NCI-H2171 (cell line): Measurements from ENCODE around the gene MEIOB.
"Not testable (repeated sequence)": the region's sequence is repeated elsewhere in the genome, so short reads cannot be mapped to it uniquely, and the experiment has no call there.

ENCODE experiments used
- DNase-seq: peaks from one replicate; lab custom pipeline; 2025; lab: John Stamatoyannopoulos, UW

MEIOB gene

GRCh38 chr16:1815461-1815860, 56.5 kb downstream of the MEIOB start:
- no peak for DNase-seq

- peak; percentile 58 for DNase-seq
These were observed 59.2 kb downstream of the MEIOB start for GRCh38 chr16:1812732-1813163.

GRCh38 chr16:1810536-1810935, 61.4 kb downstream of the MEIOB start:
- no peak for DNase-seq

GRCh38 chr16:1810106-1810505, 61.9 kb downstream of the MEIOB start:
- no peak for DNase-seq

- no peak for DNase-seq
These were observed 62.6 kb downstream of the MEIOB start for GRCh38 chr16:1809281-1809801.

- DNase-seq = no peak
These were observed 63.3 kb downstream of the MEIOB start for GRCh38 chr16:1808691-1809090.

GRCh38 chr16:1807626-1808025, 64.3 kb downstream of the MEIOB start:
- DNase-seq = no peak

- DNase-seq = no peak
These were observed 71.3 kb downstream of the MEIOB start for GRCh38 chr16:1800701-1801100.

- not testable (repeated sequence) for DNase-seq
These were observed 72.7 kb downstream of the MEIOB start for GRCh38 chr16:1799263-1799662.

GRCh38 chr16:1794908-1795666, 76.9 kb downstream of the MEIOB start:
- DNase-seq = no peak

- no peak for DNase-seq
These were observed 77.6 kb downstream of the MEIOB start for GRCh38 chr16:1794221-1794871.

- no peak for DNase-seq
These were observed 78.3 kb downstream of the MEIOB start, which contains the start of gene IGFALS for GRCh38 chr16:1793578-1794220. Gene IGFALS, minus strand, starts transcription at chr16:1793705. Its CDS starts 53 bp downstream, at chr16:1793652.

GRCh38 chr16:1792836-1793577, 79.0 kb downstream of the MEIOB start:
- DNase-seq = no peak

GRCh38 chr16:1791943-1792812, 79.8 kb downstream of the MEIOB start:
- no peak for DNase-seq

GRCh38 chr16:1791256-1791942, 80.6 kb downstream of the MEIOB start:
- no peak for DNase-seq

GRCh38 chr16:1790611-1791255, 81.2 kb downstream of the MEIOB start:
- no peak for DNase-seq

GRCh38 chr16:1790261-1790610, 81.7 kb downstream of the MEIOB start:
- no peak for DNase-seq

GRCh38 chr16:1789643-1790045, 82.3 kb downstream of the MEIOB start:
- DNase-seq = no peak

- no peak for DNase-seq
These were observed 83.3 kb downstream of the MEIOB start for GRCh38 chr16:1788708-1789100.

GRCh38 chr16:1788095-1788707, 83.8 kb downstream of the MEIOB start:
- no peak for DNase-seq
